GM21515 (cell line): ENCODE measurements around the gene KCTD17.

Source experiments
- ATAC-seq: cut with Tn5 transposase; IDR thresholded peaks from one replicate; pipeline ENCODE4 v1.9.1; 2021; ENCODE audit not compliant: unreplicated experiment

KCTD17 gene

GRCh38 chr22:37077802-37078448 lies 26.4 kb downstream of the KCTD17 start:
- no peak for ATAC-seq

GRCh38 chr22:37079158-37079557 lies 27.6 kb downstream of the KCTD17 start:
- ATAC-seq, result no peak

- ATAC-seq, result no peak
Observed at GRCh38 chr22:37079668-37080171, 28.2 kb downstream of the KCTD17 start.

- no peak for ATAC-seq
Observed at GRCh38 chr22:37080438-37080837, 28.9 kb downstream of the KCTD17 start.

GRCh38 chr22:37080838-37081237 lies 29.3 kb downstream of the KCTD17 start:
- no peak for ATAC-seq

GRCh38 chr22:37082251-37082873 lies 30.8 kb downstream of the KCTD17 start:
- ATAC-seq, result no peak

- ATAC-seq, result no peak
Observed at GRCh38 chr22:37083914-37084313, 32.4 kb downstream of the KCTD17 start.

GRCh38 chr22:37084385-37084784 lies 32.8 kb downstream of the KCTD17 start:
- no peak for ATAC-seq

- no peak for ATAC-seq
Observed at GRCh38 chr22:37086184-37086583, 34.6 kb downstream of the KCTD17 start.

GRCh38 chr22:37088108-37088605 lies 36.6 kb downstream of the KCTD17 start:
- ATAC-seq, result no peak

- no peak for ATAC-seq
Observed at GRCh38 chr22:37088750-37089408, 37.3 kb downstream of the KCTD17 start.

GRCh38 chr22:37089434-37089833 lies 37.9 kb downstream of the KCTD17 start:
- no peak for ATAC-seq

GRCh38 chr22:37090920-37091695 lies 39.6 kb downstream of the KCTD17 start:
- no peak for ATAC-seq

GRCh38 chr22:37091994-37092393 lies 40.5 kb downstream of the KCTD17 start:
- no peak for ATAC-seq

GRCh38 chr22:37092997-37093396 lies 41.5 kb downstream of the KCTD17 start:
- no peak for ATAC-seq

GRCh38 chr22:37094239-37094638 lies 42.7 kb downstream of the KCTD17 start:
- no peak for ATAC-seq

GRCh38 chr22:37095113-37095512 lies 43.6 kb downstream of the KCTD17 start:
- ATAC-seq, result no peak

- ATAC-seq, result no peak
Observed at GRCh38 chr22:37097346-37097745, 45.8 kb downstream of the KCTD17 start.

- ATAC-seq, result no peak
Observed at GRCh38 chr22:37098976-37099591, 47.5 kb downstream of the KCTD17 start.

- no peak for ATAC-seq
Observed at GRCh38 chr22:37100589-37101127, 49.1 kb downstream of the KCTD17 start.
